HG03025 (cell line): Measurements from ENCODE around the gene PANK4.
"Not testable (repeated sequence)": the region's sequence is repeated elsewhere in the genome, so short reads cannot be mapped to it uniquely, and the experiment has no call there.

Source experiments
- ATAC-seq: cut with Tn5 transposase; IDR thresholded peaks from one replicate; pipeline ENCODE4 v1.9.1; 2021; ENCODE audit warnings: mild to moderate bottlenecking, moderate library complexity; ENCODE audit not compliant: unreplicated experiment, low FRiP score

PANK4 gene

GRCh38 chr1:2559509-2560298 is 33.3 kb upstream of the PANK4 start:
- no peak for ATAC-seq

GRCh38 chr1:2558861-2559260 is 32.5 kb upstream of the PANK4 start:
- no peak for ATAC-seq

GRCh38 chr1:2558420-2558819 is 32.0 kb upstream of the PANK4 start:
- no peak for ATAC-seq

GRCh38 chr1:2557482-2558400 is 31.3 kb upstream of the PANK4 start:
- no peak for ATAC-seq

GRCh38 chr1:2556678-2557481 is 30.5 kb upstream of the PANK4 start:
- peak; percentile 32 for ATAC-seq

GRCh38 chr1:2556277-2556677 is 29.9 kb upstream of the PANK4 start, which contains the start of gene TNFRSF14:
TNFRSF14 (plus strand) TSS chr1:2556371; CDS start chr1:2556665, 294 bp downstream.
- ATAC-seq: peak; percentile 46

- ATAC-seq: peak; percentile 6
Measured at GRCh38 chr1:2555634-2556276, 29.4 kb upstream of the PANK4 start.

- ATAC-seq: no peak
Measured at GRCh38 chr1:2554621-2555387, 28.4 kb upstream of the PANK4 start.

GRCh38 chr1:2553871-2554620 is 27.6 kb upstream of the PANK4 start:
- no peak for ATAC-seq

- ATAC-seq: not testable (repeated sequence)
Measured at GRCh38 chr1:2553076-2553475, 26.7 kb upstream of the PANK4 start.

GRCh38 chr1:2552189-2552588 is 25.8 kb upstream of the PANK4 start:
- no peak for ATAC-seq

GRCh38 chr1:2551544-2551943 is 25.1 kb upstream of the PANK4 start:
- not testable (repeated sequence) for ATAC-seq

- ATAC-seq: not testable (repeated sequence)
Measured at GRCh38 chr1:2550309-2550861, 24.0 kb upstream of the PANK4 start.

GRCh38 chr1:2549367-2550029 is 23.1 kb upstream of the PANK4 start:
- not testable (repeated sequence) for ATAC-seq

- ATAC-seq: no peak
Measured at GRCh38 chr1:2548068-2548589, 21.7 kb upstream of the PANK4 start.

- ATAC-seq: no peak
Measured at GRCh38 chr1:2547210-2548067, 21.0 kb upstream of the PANK4 start.
